C4-2B (cell line): ENCODE data around the gene PLA2G7.

Experiments used
- CTCF ChIP-seq: fragments of 450-650 bp; conservative IDR thresholded peaks from 2 replicates; pipeline ENCODE4 v1.5.1; 2017; ENCODE audit warnings: mild to moderate bottlenecking
- ZFX ChIP-seq: fragments of 450-650 bp; IDR thresholded peaks from 2 replicates; pipeline ENCODE4 v1.6.1; 2017

- TF ChIP-seq CTCF, result no peak
- no peak for TF ChIP-seq ZFX
These were observed 50.4 kb downstream of the PLA2G7 start for GRCh38 chr6:46684771-46685170.
